Lower leg skin (tissue), 3 donors: ENCODE data around the gene FOXO6.

Experiments used
- POLR2A ChIP-seq, 2 donors: fragments of 450-650 bp; IDR thresholded peaks; one replicate each; pipeline ENCODE4 v1.6.1; 2016 to 2017; ENCODE audit warnings: antibody characterized with exemption in 2 of 2, mild to moderate bottlenecking in 1 of 2, moderate library complexity in 1 of 2
- TF ChIP-seq, protein P1 (sequence below), 3 donors: fragments of 450-650 bp; IDR thresholded peaks; one replicate each; pipeline ENCODE4 v1.5.1; 2016; ENCODE audit warnings: antibody characterized with exemption in 3 of 3, mild to moderate bottlenecking in 3 of 3, moderate library complexity in 2 of 3

DNA sequence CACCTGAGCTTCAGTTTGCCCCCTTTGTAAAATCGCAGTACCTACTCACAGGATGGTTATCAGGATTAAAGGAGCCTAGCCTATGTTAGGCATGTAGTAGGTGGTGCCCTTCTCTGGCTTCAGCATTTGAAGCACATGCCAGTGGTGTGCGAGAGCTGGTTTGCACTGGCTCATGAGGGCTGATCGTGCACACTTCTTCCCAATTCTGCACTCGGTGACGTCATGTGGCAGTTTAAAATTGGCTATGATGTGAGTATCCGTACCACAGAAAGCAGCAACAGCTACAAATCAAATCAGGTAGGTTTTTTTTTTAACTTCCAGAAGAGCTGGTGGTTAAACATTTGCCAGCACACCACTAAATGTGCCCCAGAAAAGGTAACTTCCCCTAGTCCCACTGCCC lies 13.5 kb downstream of the FOXO6 start:
- TF ChIP-seq, protein P1, sequence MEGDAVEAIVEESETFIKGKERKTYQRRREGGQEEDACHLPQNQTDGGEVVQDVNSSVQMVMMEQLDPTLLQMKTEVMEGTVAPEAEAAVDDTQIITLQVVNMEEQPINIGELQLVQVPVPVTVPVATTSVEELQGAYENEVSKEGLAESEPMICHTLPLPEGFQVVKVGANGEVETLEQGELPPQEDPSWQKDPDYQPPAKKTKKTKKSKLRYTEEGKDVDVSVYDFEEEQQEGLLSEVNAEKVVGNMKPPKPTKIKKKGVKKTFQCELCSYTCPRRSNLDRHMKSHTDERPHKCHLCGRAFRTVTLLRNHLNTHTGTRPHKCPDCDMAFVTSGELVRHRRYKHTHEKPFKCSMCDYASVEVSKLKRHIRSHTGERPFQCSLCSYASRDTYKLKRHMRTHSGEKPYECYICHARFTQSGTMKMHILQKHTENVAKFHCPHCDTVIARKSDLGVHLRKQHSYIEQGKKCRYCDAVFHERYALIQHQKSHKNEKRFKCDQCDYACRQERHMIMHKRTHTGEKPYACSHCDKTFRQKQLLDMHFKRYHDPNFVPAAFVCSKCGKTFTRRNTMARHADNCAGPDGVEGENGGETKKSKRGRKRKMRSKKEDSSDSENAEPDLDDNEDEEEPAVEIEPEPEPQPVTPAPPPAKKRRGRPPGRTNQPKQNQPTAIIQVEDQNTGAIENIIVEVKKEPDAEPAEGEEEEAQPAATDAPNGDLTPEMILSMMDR (IDR thresholded peaks at IDR 0.05): no peak
- no peak for TF ChIP-seq POLR2A (IDR thresholded peaks at IDR 0.05)
